Measurements from ENCODE around the gene ABCB11. TPM values are rescaled to one million over a fixed set of nuclear protein-coding genes. Genes with fewer than 3 reads are reported as not detected.

The ABCB11 gene
- total and polyA plus RNA-seq, 9 of the 15 experiments (the other 6 are each of a cell fraction or from before 2014, with no cell fraction given), result 0.04 to 0.51 (median 0.10) TPM; not detected in 1

DNA sequence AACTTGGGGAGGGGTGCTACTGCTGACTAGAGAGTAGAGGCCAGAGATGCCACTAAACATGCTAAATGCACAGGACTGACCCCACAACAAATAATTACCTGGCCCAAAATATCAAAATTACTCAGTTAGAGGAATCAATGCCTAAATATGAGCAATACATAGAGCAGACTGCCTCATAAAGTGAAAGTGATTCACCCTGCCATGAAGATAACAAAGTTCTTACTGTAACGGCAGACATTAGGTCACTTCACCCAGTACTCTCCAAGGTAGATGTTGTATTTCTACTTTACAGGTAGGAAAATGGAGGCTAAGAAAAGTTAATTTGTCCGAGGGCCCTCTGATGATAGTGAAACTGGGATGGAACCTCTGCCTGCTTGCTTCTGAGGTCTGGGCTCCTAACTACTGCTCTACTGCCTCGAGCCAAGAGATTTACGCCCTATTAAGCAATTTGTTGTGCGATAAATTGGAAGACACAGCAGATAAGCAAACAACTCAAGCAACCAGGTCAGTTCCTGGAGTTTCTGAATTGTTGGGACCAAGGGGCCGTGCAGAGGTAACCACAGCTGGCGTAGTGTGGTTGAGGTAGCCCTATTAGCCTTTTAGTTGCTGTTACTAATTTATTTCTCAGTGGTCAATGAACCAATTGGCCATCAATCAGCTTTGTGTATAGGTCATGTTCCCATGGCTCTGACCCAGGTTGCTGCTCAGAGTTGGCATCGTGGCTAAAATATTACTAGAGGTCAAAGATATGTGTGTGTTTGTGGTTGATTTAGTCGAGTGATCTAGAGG lies 43.0 kb upstream of the ABCB11 start (continued):
- TF ChIP-seq ZNF76 (CRISPR knock-in tag; IDR thresholded peaks at IDR 0.05; ENCODE audit: borderline replicate concordance) (no peak), SRSF1 (IDR thresholded peaks at IDR 0.05; ENCODE audit: low read depth, low read length) (no peak), MYNN (IDR thresholded peaks at IDR 0.05) (no peak), MYNN (CRISPR knock-in tag; IDR thresholded peaks at IDR 0.05) (no peak), RCOR1 (IDR thresholded peaks at IDR 0.05; ENCODE audit: borderline replicate concordance in 1 of 2, low read depth in 2 of 2, low read length in 2 of 2) (peak in 1 of 2 experiments; percentile 40; a peak in 1 of 4 replicates), CAMTA2 (CRISPR knock-in tag; conservative IDR thresholded peaks at IDR 0.05) (no peak), CBX1 (IDR thresholded peaks at IDR 0.05; ENCODE audit: low read depth) (no peak), ZNF586 (CRISPR knock-in tag; conservative IDR thresholded peaks at IDR 0.05) (no peak), ADNP (tag; IDR thresholded peaks at IDR 0.05) (no peak), JUND (IDR thresholded peaks at IDR 0.05; ENCODE audit: borderline replicate concordance, low read depth, low read length) (peak; percentile 42), JUND (tag; IDR thresholded peaks at IDR 0.05; ENCODE audit: borderline replicate concordance, low read depth, low read length) (peak; percentile 63; the same call in 2 of the 3 replicates), FOXK1 (CRISPR knock-in tag; IDR thresholded peaks at IDR 0.05; ENCODE audit: borderline replicate concordance) (no peak), ZNF324 (CRISPR knock-in tag; IDR thresholded peaks at IDR 0.05) (no peak), NONO (IDR thresholded peaks at IDR 0.05; ENCODE audit: low read depth in 2 of 2, low read length in 1 of 2) (no peak), ZBED1 (IDR thresholded peaks at IDR 0.05) (no peak), FUS (optimal IDR thresholded peaks at IDR 0.05; ENCODE audit: low read depth, low read length) (no peak), HMBOX1 (IDR thresholded peaks at IDR 0.05) (peak; percentile 55; the same call in 1 of the 2 replicates)
- TF ChIP-seq, protein P1, sequence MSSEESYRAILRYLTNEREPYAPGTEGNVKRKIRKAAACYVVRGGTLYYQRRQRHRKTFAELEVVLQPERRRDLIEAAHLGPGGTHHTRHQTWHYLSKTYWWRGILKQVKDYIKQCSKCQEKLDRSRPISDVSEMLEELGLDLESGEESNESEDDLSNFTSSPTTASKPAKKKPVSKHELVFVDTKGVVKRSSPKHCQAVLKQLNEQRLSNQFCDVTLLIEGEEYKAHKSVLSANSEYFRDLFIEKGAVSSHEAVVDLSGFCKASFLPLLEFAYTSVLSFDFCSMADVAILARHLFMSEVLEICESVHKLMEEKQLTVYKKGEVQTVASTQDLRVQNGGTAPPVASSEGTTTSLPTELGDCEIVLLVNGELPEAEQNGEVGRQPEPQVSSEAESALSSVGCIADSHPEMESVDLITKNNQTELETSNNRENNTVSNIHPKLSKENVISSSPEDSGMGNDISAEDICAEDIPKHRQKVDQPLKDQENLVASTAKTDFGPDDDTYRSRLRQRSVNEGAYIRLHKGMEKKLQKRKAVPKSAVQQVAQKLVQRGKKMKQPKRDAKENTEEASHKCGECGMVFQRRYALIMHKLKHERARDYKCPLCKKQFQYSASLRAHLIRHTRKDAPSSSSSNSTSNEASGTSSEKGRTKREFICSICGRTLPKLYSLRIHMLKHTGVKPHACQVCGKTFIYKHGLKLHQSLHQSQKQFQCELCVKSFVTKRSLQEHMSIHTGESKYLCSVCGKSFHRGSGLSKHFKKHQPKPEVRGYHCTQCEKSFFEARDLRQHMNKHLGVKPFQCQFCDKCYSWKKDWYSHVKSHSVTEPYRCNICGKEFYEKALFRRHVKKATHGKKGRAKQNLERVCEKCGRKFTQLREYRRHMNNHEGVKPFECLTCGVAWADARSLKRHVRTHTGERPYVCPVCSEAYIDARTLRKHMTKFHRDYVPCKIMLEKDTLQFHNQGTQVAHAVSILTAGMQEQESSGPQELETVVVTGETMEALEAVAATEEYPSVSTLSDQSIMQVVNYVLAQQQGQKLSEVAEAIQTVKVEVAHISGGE (CRISPR knock-in tag; IDR thresholded peaks at IDR 0.05), result no peak
- TF ChIP-seq, protein P2, sequence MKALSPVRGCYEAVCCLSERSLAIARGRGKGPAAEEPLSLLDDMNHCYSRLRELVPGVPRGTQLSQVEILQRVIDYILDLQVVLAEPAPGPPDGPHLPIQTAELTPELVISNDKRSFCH (CRISPR knock-in tag; IDR thresholded peaks at IDR 0.05), result no peak
- TF ChIP-seq, protein P2 (tag; IDR thresholded peaks at IDR 0.05), result 0 out of 2 replicates have a peak, but pooled peaks have one; percentile 15
